ENCODE results near the gene PPP1R7.

Gene PPP1R7

DNA sequence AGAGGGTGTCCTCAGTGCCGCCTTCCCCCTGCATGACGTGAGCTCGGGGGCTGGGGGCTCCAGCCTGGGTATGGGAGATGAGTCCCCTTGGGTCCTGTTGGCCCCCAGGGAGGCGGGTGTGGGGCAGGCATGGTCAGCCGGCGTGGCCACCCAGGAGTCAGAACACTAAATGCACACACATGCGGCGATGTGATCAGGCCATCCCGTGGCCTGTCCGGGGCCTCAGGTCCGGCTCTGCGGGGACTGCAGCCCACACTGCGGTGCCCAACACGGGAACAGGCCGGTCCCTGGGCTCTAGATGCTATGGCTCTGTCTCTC lies 52.0 kb downstream of the PPP1R7 start:
- Histone ChIP-seq H3K4me3 (ENCODE audit: low read depth, low read length) (no peak overlapping the region), H3K27ac (no peak overlapping the region), H3K36me3 (no peaks in the 10 kb centered on the region), H3K27me3 (ENCODE audit: insufficient read depth, low read depth, severe bottlenecking) (no peaks in the 10 kb centered on the region), H3K9me3 (ENCODE audit: severe bottlenecking) (no peaks in the 10 kb centered on the region)
- no peak for TF ChIP-seq CTCF (IDR thresholded peaks at IDR 0.05; ENCODE audit: low read depth, low read length)
- DNase-seq: no peak

DNA sequence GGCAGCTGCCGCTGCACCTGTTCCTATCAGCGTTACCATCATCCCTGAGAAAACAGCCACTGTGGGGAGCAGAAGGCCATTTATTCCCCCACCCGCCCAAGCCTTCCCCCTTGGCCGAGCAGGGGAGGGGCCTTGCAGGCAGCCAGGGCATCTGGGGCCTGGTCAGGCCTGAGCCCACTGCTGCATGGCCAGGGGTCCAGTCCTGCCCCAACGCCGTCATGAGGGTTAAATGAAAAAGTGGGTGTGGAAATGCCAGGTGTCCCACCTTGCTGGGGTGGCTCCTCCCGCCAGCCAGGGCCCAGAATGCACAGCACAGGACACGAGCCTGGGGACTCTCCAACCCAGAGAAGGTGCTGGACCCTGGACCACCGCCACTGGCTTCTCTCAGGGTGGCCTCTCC lies 52.4 kb downstream of the PPP1R7 start:
- Histone ChIP-seq H3K27ac (no peak overlapping the region), H3K4me3 (ENCODE audit: low read depth, low read length) (no peak overlapping the region), H3K9me3 (ENCODE audit: severe bottlenecking) (no peaks in the 10 kb centered on the region), H3K36me3 (no peaks in the 10 kb centered on the region), H3K27me3 (ENCODE audit: insufficient read depth, low read depth, severe bottlenecking) (no peaks in the 10 kb centered on the region)
- no peak for TF ChIP-seq CTCF (IDR thresholded peaks at IDR 0.05; ENCODE audit: low read depth, low read length)
- DNase-seq: no peak

- TF ChIP-seq CTCF (IDR thresholded peaks at IDR 0.05; ENCODE audit: low read depth, low read length): no peak
- no peaks in the 10 kb centered on the region for H3K9me3 ChIP-seq (ENCODE audit: severe bottlenecking)
- no peaks in the 10 kb centered on the region for H3K27me3 ChIP-seq (ENCODE audit: insufficient read depth, low read depth, severe bottlenecking)
- no peak overlapping the region for H3K27ac ChIP-seq
- H3K36me3 ChIP-seq: no peaks in the 10 kb centered on the region
- DNase-seq: no peak
- H3K4me3 ChIP-seq (ENCODE audit: low read depth, low read length): no peak overlapping the region
These were observed 53.1 kb downstream of the PPP1R7 start for GRCh38 chr2:241203218-241204009.

GRCh38 chr2:241204010-241204384 lies 53.7 kb downstream of the PPP1R7 start:
- Histone ChIP-seq H3K36me3 (no peaks in the 10 kb centered on the region), H3K27ac (no peak overlapping the region), H3K9me3 (ENCODE audit: severe bottlenecking) (no peaks in the 10 kb centered on the region), H3K27me3 (ENCODE audit: insufficient read depth, low read depth, severe bottlenecking) (no peaks in the 10 kb centered on the region), H3K4me3 (ENCODE audit: low read depth, low read length) (no peak overlapping the region)
- TF ChIP-seq CTCF (IDR thresholded peaks at IDR 0.05; ENCODE audit: low read depth, low read length): no peak
- DNase-seq: no peak

- H3K27ac ChIP-seq: no peak overlapping the region
- no peak for TF ChIP-seq CTCF (IDR thresholded peaks at IDR 0.05; ENCODE audit: low read depth, low read length)
These were observed 54.2 kb downstream of the PPP1R7 start for GRCh38 chr2:241204490-241204889.

DNA sequence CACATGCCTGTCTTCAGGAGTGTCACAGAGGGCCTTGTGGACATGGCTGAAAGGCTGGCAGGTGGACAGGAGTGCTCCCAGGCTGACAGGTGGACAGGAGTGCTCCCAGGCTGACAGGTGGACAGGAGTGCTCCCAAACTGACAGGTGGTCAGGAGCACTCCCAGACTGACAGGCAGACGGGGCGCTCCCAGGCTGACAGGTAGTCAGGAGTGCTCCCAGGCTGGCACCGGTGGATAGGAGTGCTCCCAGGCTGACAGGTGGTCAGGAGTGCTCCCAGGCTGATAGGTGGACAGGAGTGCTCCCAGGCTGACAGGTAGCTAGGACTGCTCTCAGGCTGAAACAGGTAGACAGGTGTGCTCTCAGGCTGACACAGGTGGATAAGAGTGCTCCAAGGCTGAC lies 54.8 kb downstream of the PPP1R7 start:
- DNase-seq: no peak
- TF ChIP-seq CTCF (IDR thresholded peaks at IDR 0.05; ENCODE audit: low read depth, low read length): no peak
- H3K4me3 ChIP-seq (ENCODE audit: low read depth, low read length): no peak overlapping the region
- H3K36me3 ChIP-seq: no peaks in the 10 kb centered on the region
- no peak overlapping the region for H3K27ac ChIP-seq
- no peaks in the 10 kb centered on the region for H3K27me3 ChIP-seq (ENCODE audit: insufficient read depth, low read depth, severe bottlenecking)
- no peaks in the 10 kb centered on the region for H3K9me3 ChIP-seq (ENCODE audit: severe bottlenecking)

More at GRCh38 chr2:241204490-241204889, 54.2 kb downstream of the PPP1R7 start:
- Histone ChIP-seq H3K9me3 (ENCODE audit: severe bottlenecking) (no peaks in the 10 kb centered on the region), H3K36me3 (no peaks in the 10 kb centered on the region), H3K27me3 (ENCODE audit: insufficient read depth, low read depth, severe bottlenecking) (no peaks in the 10 kb centered on the region), H3K4me3 (ENCODE audit: low read depth, low read length) (no peak overlapping the region)
- no peak for DNase-seq

Data from WERI-Rb-1 (cell line).